ENCODE results near the gene CR1. TPM values are rescaled to one million over a fixed set of nuclear protein-coding genes. Genes with fewer than 3 reads are reported as not detected.
"Not testable (repeated sequence)": the region's sequence is repeated elsewhere in the genome, so short reads cannot be mapped to it uniquely, and the experiment has no call there.

CR1 gene
- total RNA-seq, 1 donor from 2014 or later: 1.6 TPM

GRCh38 chr1:207503950-207504349 is 8.0 kb downstream of the CR1 start:
- DNase-seq (ENCODE audit: low spot score): no peak

GRCh38 chr1:207504438-207504837 is 8.5 kb downstream of the CR1 start:
- no peak for DNase-seq (ENCODE audit: low spot score)

- no peak for DNase-seq (ENCODE audit: low spot score)
These were observed 14.5 kb downstream of the CR1 start for GRCh38 chr1:207510444-207510843.

GRCh38 chr1:207514890-207515289 is 18.9 kb downstream of the CR1 start:
- no peak for DNase-seq (ENCODE audit: low spot score)

- no peak for DNase-seq (ENCODE audit: low spot score)
These were observed 20.8 kb downstream of the CR1 start for GRCh38 chr1:207516729-207517128.

- DNase-seq (ENCODE audit: low spot score): no peak
These were observed 22.8 kb downstream of the CR1 start for GRCh38 chr1:207518608-207519236.

GRCh38 chr1:207519505-207520399 is 23.8 kb downstream of the CR1 start:
- DNase-seq (ENCODE audit: low spot score): no peak

- not testable (repeated sequence) for DNase-seq (ENCODE audit: low spot score)
These were observed 24.7 kb downstream of the CR1 start for GRCh38 chr1:207520400-207521345.

- not testable (repeated sequence) for DNase-seq (ENCODE audit: low spot score)
These were observed 29.3 kb downstream of the CR1 start for GRCh38 chr1:207525239-207525638.

GRCh38 chr1:207528401-207528800 is 32.4 kb downstream of the CR1 start:
- not testable (repeated sequence) for DNase-seq (ENCODE audit: low spot score)

GRCh38 chr1:207536263-207536662 is 40.3 kb downstream of the CR1 start:
- DNase-seq (ENCODE audit: low spot score): not testable (repeated sequence)

- not testable (repeated sequence) for DNase-seq (ENCODE audit: low spot score)
These were observed 50.9 kb downstream of the CR1 start for GRCh38 chr1:207546677-207547357.

GRCh38 chr1:207554823-207555222 is 58.9 kb downstream of the CR1 start:
- not testable (repeated sequence) for DNase-seq (ENCODE audit: low spot score)

GRCh38 chr1:207565546-207566468 is 69.8 kb downstream of the CR1 start:
- no peak for DNase-seq (ENCODE audit: low spot score)

GRCh38 chr1:207571926-207572325 is 76.0 kb downstream of the CR1 start:
- DNase-seq (ENCODE audit: low spot score): not testable (repeated sequence)

GRCh38 chr1:207573074-207573473 is 77.1 kb downstream of the CR1 start:
- DNase-seq (ENCODE audit: low spot score): not testable (repeated sequence)

- not testable (repeated sequence) for DNase-seq (ENCODE audit: low spot score)
These were observed 79.4 kb downstream of the CR1 start for GRCh38 chr1:207575381-207575780.

GRCh38 chr1:207578796-207579435 is 83.0 kb downstream of the CR1 start:
- DNase-seq (ENCODE audit: low spot score): no peak

GRCh38 chr1:207579436-207579799 is 83.5 kb downstream of the CR1 start:
- DNase-seq (ENCODE audit: low spot score): peak; percentile 40
